Trophoblast cell (in vitro differentiated cells and primary cell): ENCODE data around the gene ZNF566.

Experiments
- DNase-seq, 2 donors: peaks; one replicate each; pipeline ENCODE4 v3.0.0-alpha.2; 2016
- H2AFZ ChIP-seq: 2 replicates; pipeline ENCODE4 v1.6.1; 2013; ENCODE audit warnings: low read length, moderate library complexity, mild to moderate bottlenecking; ENCODE audit not compliant: insufficient read depth, poor library complexity
- H2AK5ac ChIP-seq: 2 replicates; pipeline ENCODE4 v1.6.1; 2013; ENCODE audit warnings: mild to moderate bottlenecking, low read length
- H2BK120ac ChIP-seq: 2 replicates; pipeline ENCODE4 v1.6.1; 2013; ENCODE audit warnings: low read length, mild to moderate bottlenecking, moderate library complexity; ENCODE audit not compliant: insufficient read depth, poor library complexity
- H2BK12ac ChIP-seq: 2 replicates; pipeline ENCODE4 v1.6.1; 2013; ENCODE audit warnings: mild to moderate bottlenecking, low read length, moderate library complexity
- H2BK5ac ChIP-seq: 2 replicates; pipeline ENCODE4 v1.6.1; 2013; ENCODE audit warnings: low read length, low read depth, moderate library complexity, mild to moderate bottlenecking; ENCODE audit not compliant: poor library complexity
- H3K14ac ChIP-seq: 2 replicates; pipeline ENCODE4 v1.6.1; 2013; ENCODE audit warnings: mild to moderate bottlenecking, low read length
- H3K18ac ChIP-seq: 2 replicates; pipeline ENCODE4 v1.6.1; 2013; ENCODE audit warnings: mild to moderate bottlenecking, low read length
- H3K23ac ChIP-seq: 2 replicates; pipeline ENCODE4 v1.6.1; 2013; ENCODE audit warnings: low read length
- H3K27ac ChIP-seq: 2 replicates; pipeline ENCODE4 v1.5.1; 2013; ENCODE audit warnings: low read depth, mild to moderate bottlenecking, inconsistent platforms, low read length, moderate library complexity
- H3K27me3 ChIP-seq: 2 replicates; pipeline ENCODE4 v1.6.1; 2013; ENCODE audit warnings: inconsistent platforms, mild to moderate bottlenecking, low read length, moderate library complexity; ENCODE audit not compliant: insufficient read depth
- H3K36me3 ChIP-seq, 2 experiments: 1 replicate in 1 of 2; 2 replicates in 1 of 2; pipeline ENCODE4 v1.6.1; 2013; ENCODE audit warnings: low read length in 2 of 2, mild to moderate bottlenecking in 2 of 2, moderate library complexity in 1 of 2; ENCODE audit not compliant: insufficient read depth in 2 of 2, control insufficient read depth in 1 of 2
- H3K4ac ChIP-seq: 2 replicates; pipeline ENCODE4 v1.6.1; 2013; ENCODE audit warnings: low read depth, mild to moderate bottlenecking, low read length, moderate library complexity
- H3K4me1 ChIP-seq, 2 experiments: 1 replicate in 1 of 2; 2 replicates in 1 of 2; pipeline ENCODE4 v1.6.1; 2013; ENCODE audit warnings: low read length in 2 of 2, mild to moderate bottlenecking in 2 of 2, moderate library complexity in 1 of 2; ENCODE audit not compliant: insufficient read depth in 2 of 2, control insufficient read depth in 1 of 2
- H3K4me2 ChIP-seq: 2 replicates; pipeline ENCODE4 v1.6.1; 2013; ENCODE audit warnings: inconsistent platforms, mild to moderate bottlenecking, low read length, moderate library complexity
- H3K4me3 ChIP-seq: 2 replicates; pipeline ENCODE4 v1.5.1; 2013; ENCODE audit warnings: mild to moderate bottlenecking, low read depth, low read length, inconsistent platforms
- H3K79me1 ChIP-seq: one replicate; pipeline ENCODE4 v1.6.1; 2013; ENCODE audit warnings: low read length
- H3K79me2 ChIP-seq: 2 replicates; pipeline ENCODE4 v1.6.1; 2013; ENCODE audit warnings: low read length, mild to moderate bottlenecking; ENCODE audit not compliant: control insufficient read depth, insufficient read depth, poor library complexity
- H3K9ac ChIP-seq: 2 replicates; pipeline ENCODE4 v1.6.1; 2013; ENCODE audit warnings: mild to moderate bottlenecking, low read length
- H3K9me3 ChIP-seq: 2 replicates; pipeline ENCODE4 v1.6.1; 2013; ENCODE audit warnings: low read depth, mild to moderate bottlenecking, control low read depth, inconsistent platforms, low read length; ENCODE audit not compliant: insufficient read depth
- H4K12ac ChIP-seq: 2 replicates; pipeline ENCODE4 v1.6.1; 2013; ENCODE audit warnings: low read depth, mild to moderate bottlenecking, low read length, moderate library complexity
- H4K8ac ChIP-seq: 2 replicates; pipeline ENCODE4 v1.6.1; 2013; ENCODE audit warnings: low read depth, mild to moderate bottlenecking, low read length, moderate library complexity
- H4K91ac ChIP-seq: one replicate; pipeline ENCODE4 v1.6.1; 2013; ENCODE audit warnings: low read depth, mild to moderate bottlenecking, low read length, moderate library complexity
- WGBS: extraction: QIAGEN DNeasy Blood & Tissue Kit; methylation state at CpG from one replicate; pipeline ENCODE4 v1.1.7; 2013; ENCODE audit warnings: missing lambda C conversion rate; ENCODE audit not compliant: insufficient read length, insufficient coverage; ENCODE audit errors: extremely low coverage; 5-methylcytosine and 5-hydroxymethylcytosine counted together

Gene ZNF566

GRCh38 chr19:36398571-36398970 lies 90.8 kb downstream of the ZNF566 start:
- H3K27ac ChIP-seq, result no peak overlapping the region
- H3K79me2 ChIP-seq, result no peaks in the 10 kb centered on the region
- H2AFZ ChIP-seq, result no peak overlapping the region
- H3K9ac ChIP-seq, result no peak overlapping the region
- H2BK120ac ChIP-seq, result no peak overlapping the region
- H3K9me3 ChIP-seq, result peaks cover 6% of the 10 kb centered on the region
- H4K91ac ChIP-seq, result no peak overlapping the region
- H3K4me2 ChIP-seq, result no peak overlapping the region
- no peak overlapping the region for H3K14ac ChIP-seq
- H3K23ac ChIP-seq, result no peak overlapping the region
- H3K4me3 ChIP-seq, result no peak overlapping the region
- peaks cover 26 to 32% of the 10 kb centered on the region in 2 experiments for H3K36me3 ChIP-seq
- no peak overlapping the region for H4K12ac ChIP-seq
- H3K18ac ChIP-seq, result no peak overlapping the region
- no peak overlapping the region for H2AK5ac ChIP-seq
- H3K4ac ChIP-seq, result no peak overlapping the region
- H3K27me3 ChIP-seq, result no peaks in the 10 kb centered on the region
- no peak for DNase-seq
- H3K79me1 ChIP-seq, result no peaks in the 10 kb centered on the region
- no peaks in the 10 kb centered on the region for H3K4me1 ChIP-seq
- WGBS, result no CpG with 5 or more reads among the region's 3 CpGs
- no peak overlapping the region for H4K8ac ChIP-seq
- H2BK12ac ChIP-seq, result no peak overlapping the region
- no peak overlapping the region for H2BK5ac ChIP-seq
